Activated CD8-positive, alpha-beta memory T cell treated with anti-CD3 and anti-CD28 coated beads for 48 hours (primary cell): ENCODE data around the gene SETBP1.

Source experiments
- DNase-seq, 3 experiments: peaks; one replicate each; pipeline ENCODE4 v3.0.0-alpha.2; 2020; ENCODE audit warnings: low read depth in 2 of 3, low spot score in 2 of 3

SETBP1 gene

GRCh38 chr18:44679056-44679913 lies 1.4 kb upstream of the SETBP1 start:
- peak; percentile 42 to 62 (median 47) for DNase-seq

GRCh38 chr18:44679914-44680272 lies 795 bp upstream of the SETBP1 start:
- DNase-seq = peak in 1 of 3 experiments; percentile 24

GRCh38 chr18:44681076-44681970 lies 635 bp downstream of the SETBP1 start:
- no peak for DNase-seq

GRCh38 chr18:44682201-44682870 lies 1.6 kb downstream of the SETBP1 start:
- no peak for DNase-seq

GRCh38 chr18:44682871-44683221 lies 2.2 kb downstream of the SETBP1 start:
- DNase-seq = no peak

- DNase-seq = no peak
These were observed 2.9 kb downstream of the SETBP1 start for GRCh38 chr18:44683556-44683955.

- DNase-seq = no peak
These were observed 4.6 kb downstream of the SETBP1 start for GRCh38 chr18:44685296-44685695.

GRCh38 chr18:44686156-44686555 lies 5.5 kb downstream of the SETBP1 start:
- DNase-seq = no peak

- no peak for DNase-seq
These were observed 6.7 kb downstream of the SETBP1 start for GRCh38 chr18:44687421-44687820.

GRCh38 chr18:44689736-44690135 lies 9.0 kb downstream of the SETBP1 start:
- DNase-seq = no peak

- no peak for DNase-seq
These were observed 10.6 kb downstream of the SETBP1 start for GRCh38 chr18:44691148-44691925.

- DNase-seq = no peak
These were observed 12.5 kb downstream of the SETBP1 start for GRCh38 chr18:44693030-44693784.

GRCh38 chr18:44695503-44695902 lies 14.8 kb downstream of the SETBP1 start:
- DNase-seq = no peak

- no peak for DNase-seq
These were observed 16.2 kb downstream of the SETBP1 start for GRCh38 chr18:44696892-44697291.

- DNase-seq = no peak
These were observed 16.6 kb downstream of the SETBP1 start for GRCh38 chr18:44697315-44697714.

GRCh38 chr18:44698518-44698917 lies 17.8 kb downstream of the SETBP1 start:
- DNase-seq = no peak

GRCh38 chr18:44699572-44700261 lies 19.0 kb downstream of the SETBP1 start:
- no peak for DNase-seq

- no peak for DNase-seq
These were observed 20.0 kb downstream of the SETBP1 start for GRCh38 chr18:44700652-44701051.

- DNase-seq = no peak
These were observed 20.5 kb downstream of the SETBP1 start for GRCh38 chr18:44701227-44701626.

GRCh38 chr18:44702594-44702993 lies 21.9 kb downstream of the SETBP1 start:
- no peak for DNase-seq
